Measurements from ENCODE around the gene FNBP1. TPM values are rescaled to one million over a fixed set of nuclear protein-coding genes. Genes with fewer than 3 reads are reported as not detected.

Gene FNBP1
- total RNA-seq, 6 experiments from 2014 or later = 11.7 to 27.1 (median 15.9) TPM

- TF ChIP-seq CTCF (IDR thresholded peaks at IDR 0.05) = no peak
- TF ChIP-seq POLR2A (IDR thresholded peaks at IDR 0.05) = no peak
- Histone ChIP-seq H3K9me3 (no peaks in the 10 kb centered on the region), H3K27me3 (no peaks in the 10 kb centered on the region), H3K36me3 (no peaks in the 10 kb centered on the region), H3K4me1 (peaks cover 0 to 10% (median 0%) of the 10 kb centered on the region in 4 donors), H3K4me3 (no peak overlapping the region), H3K27ac (no peak overlapping the region)
- DNase-seq (no peak), ATAC-seq (no peak)
- WGBS (ENCODE audit: insufficient coverage, low coverage, low lambda C conversion rate, missing lambda C conversion rate) = 88% methylated on average over 4 of the region's 10 CpGs
- intact Hi-C loops (cut with DNase I) = no loop called here
Observed at GRCh38 chr9:129839324-129840023, 203.5 kb downstream of the FNBP1 start.

GRCh38 chr9:129838707-129839259, 204.2 kb downstream of the FNBP1 start:
- 87% methylated on average over 4 of the region's 12 CpGs for WGBS (ENCODE audit: insufficient coverage, low coverage, low lambda C conversion rate, missing lambda C conversion rate)
- H3K27ac ChIP-seq = no peak overlapping the region
- H3K27me3 ChIP-seq = no peaks in the 10 kb centered on the region
- no peaks in the 10 kb centered on the region for H3K36me3 ChIP-seq
- no peak overlapping the region for H3K4me3 ChIP-seq
- peaks cover 0 to 15% (median 2%) of the 10 kb centered on the region in 4 donors for H3K4me1 ChIP-seq
- intact Hi-C loops (cut with DNase I) = no loop called here
- DNase-seq = no peak
- TF ChIP-seq CTCF (IDR thresholded peaks at IDR 0.05) = no peak
- TF ChIP-seq POLR2A (IDR thresholded peaks at IDR 0.05) = no peak
- H3K9me3 ChIP-seq = no peaks in the 10 kb centered on the region
- no peak for ATAC-seq

Small RNA genes lying within 50 kb of the gene (microRNA-seq; reads per million reads assigned to microRNA genes)
- gene MIR6855 = 0.29 to 0.64 reads per million in 2 donors

Small RNA genes lying within 50 kb of the gene (small RNA-seq; reads per million reads assigned to genes)
- 0 reads per million in 2 experiments for gene MIR6855

Other genes with a start within 250 kb of the FNBP1 start
- gene TOR1B, start 240.0 kb downstream of the FNBP1 start, total RNA-seq = 10 to 100 TPM; 16.1 to 30.7 (median 18.9) TPM
- 10 to 100 TPM; 18.4 to 41.3 (median 23.0) TPM for gene TOR1A, start 219.1 kb downstream of the FNBP1 start, total RNA-seq
- gene C9orf78, start 207.9 kb downstream of the FNBP1 start, total RNA-seq = 10 to 100 TPM; 25.2 to 39.8 (median 33.5) TPM
- 10 to 100 TPM in 4 of 6 experiments, 1 to 10 TPM in 2; 7.5 to 14.0 (median 10.8) TPM for gene USP20, start 207.7 kb downstream of the FNBP1 start, total RNA-seq
- 10 to 100 TPM; 12.6 to 18.2 (median 14.5) TPM for gene GPR107, start 10.7 kb upstream of the FNBP1 start, total RNA-seq
- gene NCS1, start 129.2 kb upstream of the FNBP1 start, total RNA-seq = 1 to 10 TPM; 1.6 to 3.3 (median 2.8) TPM
- gene HMCN2, start 222.6 kb upstream of the FNBP1 start, total RNA-seq = 1 to 10 TPM in 4 of 6 experiments, under 1 TPM in 2; 0.31 to 2.0 (median 1.1) TPM